GM18870 (cell line): ENCODE measurements around the gene UQCC3.
A peak's percentile ranks its signal among the peaks of the same experiment; 100 is the strongest.
"Not testable (repeated sequence)": the region's sequence is repeated elsewhere in the genome, so short reads cannot be mapped to it uniquely, and the experiment has no call there.

Experiments
- ATAC-seq: cut with Tn5 transposase; IDR thresholded peaks from one replicate; pipeline ENCODE4 v1.9.1; 2021; ENCODE audit warnings: moderate library complexity; ENCODE audit not compliant: unreplicated experiment

Gene UQCC3

DNA sequence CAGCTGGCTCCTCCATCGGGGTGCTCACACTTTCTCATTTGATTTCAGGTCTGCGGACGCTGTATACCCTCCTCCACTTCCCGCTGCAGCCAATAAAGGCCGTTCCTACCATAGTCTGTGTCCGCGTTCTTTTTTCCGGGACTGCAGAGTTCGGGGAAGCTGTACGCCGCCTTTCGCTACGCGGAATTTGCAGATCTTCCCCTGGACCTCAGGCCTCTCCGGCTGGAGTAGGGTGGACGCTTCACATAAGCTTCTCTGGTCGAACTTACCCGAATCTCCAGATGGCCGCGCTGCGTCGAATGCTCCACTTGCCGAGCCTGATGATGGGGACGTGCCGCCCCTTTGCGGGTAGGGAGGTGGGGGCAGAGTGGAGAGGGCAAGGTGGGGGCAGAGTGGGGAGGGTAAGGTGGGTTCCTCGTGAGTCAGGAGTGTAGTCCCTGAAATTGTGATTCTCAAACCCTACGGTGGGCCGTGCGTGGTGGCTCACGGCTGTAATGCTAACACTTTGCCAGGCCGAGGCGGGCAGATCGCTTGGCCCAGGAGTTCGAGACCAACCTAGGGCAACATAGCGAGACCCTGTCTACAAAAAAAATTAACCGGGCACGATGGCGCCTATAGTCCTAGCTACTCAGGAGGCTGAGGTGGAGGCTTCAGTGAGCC lies 5.7 kb upstream of the UQCC3 start:
- ATAC-seq: peak; percentile 11

DNA sequence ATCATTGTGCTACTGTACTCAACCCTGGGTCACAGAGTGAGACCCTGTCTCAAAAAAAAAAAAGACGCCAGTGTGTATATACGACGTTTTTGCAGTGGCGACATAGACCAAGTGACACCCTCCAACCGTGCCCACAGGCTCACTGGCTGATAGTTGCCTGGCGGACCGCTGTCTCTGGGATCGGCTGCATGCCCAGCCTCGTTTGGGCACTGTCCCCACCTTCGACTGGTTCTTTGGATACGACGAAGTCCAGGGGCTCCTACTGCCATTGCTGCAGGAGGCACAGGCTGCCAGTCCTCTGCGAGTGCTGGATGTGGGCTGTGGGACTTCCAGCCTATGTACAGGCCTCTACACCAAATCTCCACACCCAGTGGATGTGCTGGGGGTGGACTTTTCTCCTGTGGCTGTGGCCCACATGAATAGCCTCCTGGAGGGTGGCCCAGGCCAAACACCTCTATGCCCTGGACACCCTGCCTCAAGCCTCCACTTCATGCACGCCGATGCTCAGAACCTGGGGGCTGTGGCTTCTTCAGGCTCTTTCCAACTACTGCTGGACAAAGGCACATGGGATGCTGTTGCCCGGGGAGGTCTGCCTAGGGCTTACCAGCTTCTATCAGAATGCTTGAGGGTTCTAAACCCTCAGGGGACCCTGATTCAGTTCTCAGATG lies 5.1 kb upstream of the UQCC3 start:
- ATAC-seq: no peak

DNA sequence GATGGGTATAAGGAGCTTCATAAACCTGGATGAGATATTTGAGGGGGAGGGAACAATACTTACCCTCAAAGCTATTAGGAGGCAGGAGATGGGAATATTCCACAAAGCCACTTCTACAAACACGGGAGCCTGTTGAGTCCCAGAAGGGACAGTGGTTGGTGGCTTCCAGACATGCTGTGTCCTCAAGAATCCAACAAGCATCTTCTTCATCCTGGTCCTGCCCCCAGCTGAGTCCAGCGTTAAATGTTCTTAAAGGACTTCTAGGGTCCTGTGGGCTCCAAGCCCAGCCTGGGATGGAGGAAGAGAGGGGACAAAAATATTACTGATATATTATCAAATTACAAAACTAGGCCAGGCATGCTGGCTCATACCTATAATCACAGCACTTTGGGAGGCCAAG lies 4.0 kb upstream of the UQCC3 start:
- no peak for ATAC-seq

DNA sequence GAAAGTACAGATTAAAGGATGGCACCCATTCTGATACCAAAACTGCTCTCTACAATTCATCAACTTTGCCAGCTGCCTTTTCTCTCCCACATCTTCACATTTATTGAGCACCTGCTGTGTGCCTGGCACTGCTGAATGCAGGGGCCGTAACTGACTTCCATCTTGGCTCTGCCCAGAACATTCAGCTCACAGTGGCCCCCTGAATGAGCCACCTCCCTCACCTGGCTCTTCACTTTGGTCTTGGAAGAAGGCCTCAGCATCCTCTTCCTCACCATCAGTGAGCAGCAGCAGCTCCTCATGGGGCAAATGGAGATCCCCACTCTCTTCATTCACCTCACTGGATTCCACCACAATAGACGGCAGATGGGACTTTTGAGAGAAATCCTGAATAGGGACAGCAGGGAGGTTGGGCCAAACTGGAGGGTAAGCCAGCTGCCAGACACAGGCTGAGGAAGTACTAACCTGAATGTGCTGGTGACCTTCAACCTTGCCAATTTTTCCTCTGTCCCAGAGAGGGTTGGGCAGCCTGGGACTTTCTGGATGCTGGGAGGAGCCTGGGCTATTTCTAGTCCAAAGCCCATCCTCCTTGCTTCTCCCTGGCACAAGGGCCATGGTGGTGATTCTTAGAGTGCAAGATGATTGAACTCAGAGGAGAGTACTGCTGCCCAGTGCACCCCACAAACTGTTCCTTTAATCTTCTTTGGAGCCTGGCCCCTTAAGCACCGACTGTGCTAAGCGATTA lies 1.9 kb upstream of the UQCC3 start:
- ATAC-seq: no peak

DNA sequence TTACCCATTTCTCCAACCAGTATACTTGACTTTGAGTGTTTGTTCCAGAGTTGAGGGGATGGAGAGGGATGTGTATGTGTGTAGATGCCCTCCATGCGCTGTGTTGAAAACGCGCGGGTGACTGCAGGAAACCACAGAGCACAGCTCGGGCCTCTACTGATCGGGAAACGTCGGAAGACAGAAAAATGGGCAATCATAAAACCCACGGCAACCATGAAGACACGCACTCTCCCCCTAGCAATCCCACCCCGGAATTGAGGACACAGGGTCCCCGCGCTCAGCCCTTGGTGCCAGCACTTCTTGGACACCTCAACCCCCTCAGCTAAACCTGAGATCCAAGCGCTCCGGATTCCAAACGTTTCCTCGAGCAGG lies 251 bp upstream of the UQCC3 start:
- no peak for ATAC-seq

DNA sequence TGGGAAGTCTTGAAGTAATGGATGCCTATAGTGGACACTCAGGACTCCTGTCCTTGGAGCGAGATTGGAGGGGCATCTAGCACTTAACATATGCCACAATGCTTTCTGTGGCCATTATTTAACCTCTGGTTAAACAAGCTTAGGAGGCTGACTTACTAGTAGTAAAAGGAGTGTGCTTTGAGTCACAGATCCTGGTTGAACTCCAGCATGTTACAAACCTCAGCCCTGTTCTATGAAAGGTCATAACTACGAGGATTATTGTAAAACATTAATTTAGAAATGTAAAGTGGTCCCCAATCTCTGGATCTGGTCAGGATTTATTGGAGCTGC lies 1.7 kb downstream of the UQCC3 start:
- ATAC-seq: no peak

DNA sequence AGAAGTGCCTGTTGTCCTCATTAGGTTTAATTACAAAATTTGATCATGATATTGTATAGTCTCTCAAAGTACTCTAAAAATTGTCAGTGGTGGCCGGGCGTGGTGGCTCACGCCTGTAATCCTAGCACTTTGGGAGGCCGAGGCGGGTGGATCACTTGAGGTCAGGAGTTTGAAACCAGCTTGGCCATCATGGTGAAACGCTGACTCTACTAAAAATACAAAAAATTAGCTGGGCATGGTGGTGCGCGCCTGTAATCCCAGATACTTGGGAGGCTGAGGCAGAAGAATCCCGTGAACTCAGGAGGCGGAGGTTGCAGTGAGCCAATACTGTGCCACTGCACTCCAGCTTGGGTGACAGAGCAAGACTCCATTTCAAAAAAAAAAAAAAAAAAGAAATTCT lies 3.9 kb downstream of the UQCC3 start:
- not testable (repeated sequence) for ATAC-seq

DNA sequence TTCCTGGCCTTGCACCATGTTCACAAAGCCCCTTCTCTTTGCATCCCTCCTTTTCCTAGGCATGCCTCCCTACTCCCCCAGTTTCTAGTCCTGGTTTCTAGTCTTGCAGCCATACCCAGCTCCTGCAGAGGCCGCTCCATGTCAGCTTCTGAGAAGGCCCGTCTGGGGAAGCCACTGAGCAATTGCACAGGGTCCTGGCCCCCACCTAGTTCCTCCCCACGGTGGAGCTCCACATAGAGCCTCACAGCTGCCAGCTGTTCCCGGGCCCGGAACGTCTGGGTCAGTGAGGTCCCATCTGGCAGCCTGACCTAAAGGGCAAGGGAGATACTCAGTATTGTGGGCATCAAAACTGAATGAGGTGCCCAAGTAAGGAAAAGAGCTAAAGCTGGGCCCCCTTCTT lies 5.2 kb downstream of the UQCC3 start:
- no peak for ATAC-seq

DNA sequence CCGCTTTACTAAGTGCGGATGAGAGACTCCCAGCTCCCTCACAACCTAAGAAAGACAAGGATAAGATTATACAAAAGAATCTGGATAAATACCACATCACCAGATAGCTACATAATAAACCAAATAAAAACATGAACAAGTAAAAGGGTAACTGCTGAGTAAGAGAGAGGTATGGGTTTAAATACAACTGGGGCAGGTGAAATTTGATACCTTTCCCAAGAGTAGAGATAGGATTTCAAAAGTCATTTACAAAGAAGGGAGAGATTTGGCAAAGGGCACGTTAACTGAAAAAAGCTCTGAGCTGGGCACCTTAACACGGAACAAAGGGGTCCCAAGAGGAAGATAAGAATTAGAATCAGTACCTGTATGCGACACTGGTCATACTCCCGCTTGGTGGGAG lies 5.7 kb downstream of the UQCC3 start:
- ATAC-seq: no peak

DNA sequence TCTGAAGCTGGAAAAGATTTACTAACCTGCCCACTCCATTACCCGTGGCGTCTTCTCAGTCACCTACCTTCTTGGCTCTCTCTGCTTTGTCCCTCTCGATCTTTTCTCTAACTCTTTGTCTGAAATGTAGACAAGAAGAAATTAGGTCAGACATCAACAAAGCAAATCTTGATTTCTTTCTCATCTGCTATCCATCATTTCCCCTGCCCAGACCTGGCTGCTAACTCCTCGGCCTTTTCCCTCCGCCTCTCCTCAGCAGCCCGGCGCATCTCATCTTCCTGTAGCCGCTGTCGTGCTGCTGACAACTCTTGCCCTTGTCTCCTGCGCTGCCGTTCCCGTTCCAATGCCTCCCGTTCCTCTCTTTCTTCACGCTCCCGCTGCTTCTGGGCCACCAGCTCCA lies 6.2 kb downstream of the UQCC3 start:
- ATAC-seq: no peak

DNA sequence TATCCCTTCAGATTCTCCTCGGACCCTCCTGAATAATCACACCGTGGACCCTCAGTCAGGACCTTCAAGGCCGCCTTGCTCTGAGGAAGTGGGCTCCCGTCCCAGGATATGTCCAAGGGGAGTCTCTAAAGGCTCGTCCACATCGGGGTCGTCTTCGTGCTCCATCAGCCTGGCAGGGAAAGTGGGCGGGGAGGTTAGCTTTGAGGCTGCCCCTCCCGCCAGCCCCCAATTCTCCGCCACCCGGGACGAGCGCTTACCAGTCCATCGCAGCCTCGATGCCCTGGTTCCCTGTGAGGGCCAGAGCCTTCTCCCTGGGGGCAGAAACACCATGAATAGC lies 6.9 kb downstream of the UQCC3 start:
- no peak for ATAC-seq

DNA sequence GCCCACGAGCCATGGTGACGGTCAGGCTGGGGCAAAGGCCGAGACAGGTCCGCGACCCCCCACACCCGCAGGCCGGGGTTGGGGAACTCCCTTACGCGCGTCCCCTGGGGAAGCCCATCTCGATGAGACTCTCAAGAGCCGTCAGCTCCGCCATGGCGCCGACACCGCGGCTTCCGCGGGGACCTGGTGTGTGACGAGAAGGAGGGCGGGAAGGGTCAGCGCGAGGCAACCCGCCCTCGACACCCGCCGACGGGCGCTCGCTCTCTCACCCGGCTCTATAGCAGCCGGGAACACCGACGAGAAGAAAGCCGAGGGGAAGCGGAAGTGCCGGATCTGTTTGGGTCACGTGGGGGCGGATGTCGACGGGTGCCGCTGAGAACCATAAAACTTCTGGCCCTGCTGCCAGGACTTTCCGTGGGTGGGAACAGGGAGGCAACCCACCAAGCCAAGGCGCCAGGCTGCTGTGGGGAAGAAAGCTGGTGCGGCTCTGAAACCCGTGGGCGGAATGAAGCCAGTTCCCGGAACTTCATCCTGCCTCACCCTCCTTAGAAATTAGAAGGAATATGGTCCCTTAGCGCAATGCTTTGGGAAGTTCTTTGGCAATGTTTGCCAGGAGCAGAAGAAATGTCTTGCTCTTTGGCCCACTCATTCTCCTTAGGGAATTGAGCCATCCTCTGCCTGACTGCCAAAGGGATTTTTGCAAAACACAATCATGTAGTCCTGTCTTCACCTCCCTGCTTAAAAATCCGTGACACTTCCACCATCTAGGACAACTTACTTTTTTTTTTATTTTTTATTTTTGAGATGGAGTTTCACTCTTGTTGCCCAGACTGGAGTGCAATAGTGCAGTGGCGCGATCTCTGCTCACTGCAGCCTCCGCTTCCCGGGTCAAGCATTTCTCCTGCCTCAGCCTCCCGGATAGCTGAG lies 7.6 kb downstream of the UQCC3 start, which contains the start of gene UBXN1:
UBXN1 (minus strand) TSS at position 304 of the 927 bp plus-strand sequence; CDS start at position 154, 150 bp downstream.
- ATAC-seq: no peak

DNA sequence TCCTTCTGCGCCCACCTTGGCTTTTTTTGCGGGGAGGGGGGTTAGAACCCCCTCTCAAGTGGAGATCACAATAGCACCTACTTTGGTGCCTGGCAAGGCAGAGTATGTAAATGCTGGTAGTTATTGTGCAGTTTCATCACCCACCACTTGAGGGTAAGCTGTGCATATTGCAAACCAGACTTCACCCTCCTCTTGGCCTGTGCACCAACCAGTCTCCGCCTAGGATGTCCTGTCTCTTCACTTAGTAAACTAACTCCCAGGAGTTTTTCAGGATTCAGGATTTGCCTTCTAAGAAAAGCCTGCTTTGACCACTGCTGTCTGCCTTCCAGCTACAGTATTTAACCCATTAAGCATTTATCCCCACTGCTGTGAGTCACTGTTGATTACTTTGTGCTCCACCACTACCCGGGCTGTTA lies 9.4 kb downstream of the UQCC3 start:
- ATAC-seq: no peak

DNA sequence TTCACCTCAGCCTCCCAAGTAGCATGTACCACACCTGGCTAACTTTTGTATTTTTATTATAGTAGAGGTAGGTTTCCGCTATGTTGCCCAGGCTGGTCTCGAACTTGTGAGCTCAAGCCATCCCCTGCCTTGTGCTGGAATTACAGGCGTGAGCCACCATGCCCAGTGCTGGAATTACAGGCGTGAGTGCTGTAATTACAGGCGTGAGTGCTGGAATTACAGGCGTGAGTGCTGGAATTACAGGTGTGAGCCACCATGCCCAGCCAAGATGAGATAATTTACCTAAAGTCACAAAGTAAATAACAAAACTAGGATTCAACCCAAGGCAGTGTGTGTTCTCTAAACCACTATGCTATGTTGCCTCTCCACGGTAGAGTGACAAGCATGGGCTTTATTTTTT lies 11.0 kb downstream of the UQCC3 start:
- no peak for ATAC-seq

DNA sequence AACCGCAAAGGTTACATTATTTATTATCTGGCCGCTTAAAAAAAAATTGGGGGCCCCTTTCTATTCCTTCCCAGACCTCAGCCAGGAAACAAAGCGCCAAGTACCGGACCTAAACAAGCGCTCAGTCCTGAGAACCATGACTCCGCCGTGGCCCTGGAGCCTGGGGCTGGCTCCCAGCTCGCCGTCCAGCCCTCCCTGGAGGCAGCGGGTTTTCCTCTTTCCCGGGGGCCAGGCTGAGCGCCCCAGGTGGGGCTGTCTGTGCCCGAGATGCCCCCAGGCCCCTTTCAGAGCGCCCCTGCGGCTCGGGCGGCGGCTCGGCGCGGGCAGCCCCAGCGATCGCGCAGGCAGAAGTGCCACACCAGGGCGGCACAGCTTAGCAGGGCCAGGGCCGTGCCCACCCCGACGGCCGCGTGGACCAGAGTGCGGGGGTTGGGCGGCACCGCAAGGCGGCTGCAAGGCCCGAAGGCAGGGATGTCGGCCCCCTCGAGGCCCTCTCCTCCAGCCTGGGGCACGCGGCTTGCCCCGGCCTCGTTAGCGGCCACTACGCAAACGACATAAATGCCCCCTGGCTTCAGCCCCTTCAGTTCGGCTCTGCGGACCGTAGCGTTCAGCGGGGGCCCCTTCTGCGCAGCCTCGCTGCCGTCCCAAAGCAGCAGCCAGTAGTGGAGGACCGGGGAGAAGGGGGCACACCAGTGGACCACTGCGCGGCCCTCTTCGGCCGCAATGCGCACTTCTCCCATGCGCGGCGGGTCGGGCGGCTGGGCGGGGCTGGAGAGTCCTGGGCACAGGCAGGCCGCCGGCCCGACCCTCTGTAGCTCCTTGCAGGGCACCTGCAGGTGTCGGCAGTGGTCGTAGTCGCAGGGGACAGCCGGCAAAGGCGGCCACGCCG lies 16.3 kb downstream of the UQCC3 start:
- ATAC-seq: no peak

DNA sequence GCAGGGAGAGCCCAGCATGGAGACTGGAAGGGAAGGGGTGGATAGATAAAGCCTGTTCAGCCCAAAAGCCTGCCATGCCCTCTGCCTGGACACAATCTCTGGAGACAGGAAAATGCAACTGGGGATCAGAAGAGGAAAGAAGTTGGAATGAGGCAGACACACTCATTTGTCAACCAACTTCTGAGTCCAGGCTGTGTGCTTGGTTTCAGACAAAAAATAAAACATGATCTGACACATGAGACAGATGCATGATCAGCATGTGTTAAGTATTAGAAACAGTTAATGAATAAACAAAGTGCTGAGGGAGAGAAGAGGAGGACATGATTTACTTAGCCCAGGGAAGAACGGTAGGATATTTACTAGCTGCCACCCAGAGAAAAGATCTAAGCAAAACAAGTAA lies 17.0 kb downstream of the UQCC3 start:
- no peak for ATAC-seq

DNA sequence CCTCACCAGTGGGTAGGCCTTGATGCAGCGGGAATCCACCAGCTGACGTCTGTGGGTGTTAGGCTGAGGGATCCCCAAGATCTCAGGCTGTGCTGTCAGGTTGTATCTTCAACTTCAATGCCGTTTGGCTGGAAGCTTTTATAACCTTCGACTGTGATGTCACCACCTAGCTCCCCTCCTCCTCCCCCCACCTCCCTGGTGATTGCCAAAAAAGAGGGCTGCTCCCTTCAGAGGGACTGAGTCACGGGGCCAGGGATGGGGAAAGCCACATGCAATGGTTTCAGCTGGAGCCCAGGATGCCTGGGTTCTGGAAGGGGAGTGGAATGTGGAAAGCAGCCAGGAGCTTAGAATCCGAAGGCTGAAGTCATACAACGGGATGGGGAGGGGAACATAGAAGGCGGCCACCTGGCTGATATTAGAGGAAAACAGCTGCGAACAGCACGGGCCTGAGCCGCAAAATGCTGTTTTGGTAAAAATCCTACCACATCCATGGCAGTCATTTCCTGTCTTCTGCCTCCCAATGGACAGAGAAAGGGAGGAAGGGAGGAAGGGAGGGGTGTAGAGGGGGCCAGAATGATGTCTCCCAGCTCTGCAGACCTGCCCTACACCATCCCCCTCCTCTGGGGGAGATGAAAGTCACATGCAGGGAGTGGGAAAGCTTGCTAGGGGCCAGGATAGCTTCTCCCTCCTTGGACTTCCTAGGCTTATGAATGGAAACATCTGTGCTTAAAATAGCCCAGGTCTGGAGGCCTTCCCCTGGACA lies 18.1 kb downstream of the UQCC3 start, which contains the start of gene LRRN4CL:
LRRN4CL (minus strand) TSS at position 110 of the 763 bp plus-strand sequence. CDS start 1,022 bp downstream, outside the sequence.
- no peak for ATAC-seq

DNA sequence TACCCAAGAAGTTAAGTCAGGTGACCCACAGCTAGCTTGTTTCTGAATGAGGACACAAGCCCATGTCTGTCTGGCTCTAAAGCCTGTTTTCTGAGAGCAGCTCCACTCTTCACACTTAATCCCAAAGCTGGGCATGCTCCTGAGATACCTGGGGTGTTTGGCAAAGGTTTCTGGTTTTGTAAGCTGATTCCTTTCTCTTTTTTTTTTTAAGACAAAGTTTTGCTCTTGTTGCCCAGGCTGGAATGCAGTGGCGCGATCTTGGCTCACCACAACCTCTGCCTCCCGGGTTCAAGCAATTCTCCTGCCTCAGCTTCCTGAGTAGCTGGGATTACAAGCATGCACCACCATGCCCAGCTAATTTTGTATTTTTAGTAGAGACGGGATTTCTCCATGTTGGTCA lies 22.2 kb downstream of the UQCC3 start:
- not testable (repeated sequence) for ATAC-seq

DNA sequence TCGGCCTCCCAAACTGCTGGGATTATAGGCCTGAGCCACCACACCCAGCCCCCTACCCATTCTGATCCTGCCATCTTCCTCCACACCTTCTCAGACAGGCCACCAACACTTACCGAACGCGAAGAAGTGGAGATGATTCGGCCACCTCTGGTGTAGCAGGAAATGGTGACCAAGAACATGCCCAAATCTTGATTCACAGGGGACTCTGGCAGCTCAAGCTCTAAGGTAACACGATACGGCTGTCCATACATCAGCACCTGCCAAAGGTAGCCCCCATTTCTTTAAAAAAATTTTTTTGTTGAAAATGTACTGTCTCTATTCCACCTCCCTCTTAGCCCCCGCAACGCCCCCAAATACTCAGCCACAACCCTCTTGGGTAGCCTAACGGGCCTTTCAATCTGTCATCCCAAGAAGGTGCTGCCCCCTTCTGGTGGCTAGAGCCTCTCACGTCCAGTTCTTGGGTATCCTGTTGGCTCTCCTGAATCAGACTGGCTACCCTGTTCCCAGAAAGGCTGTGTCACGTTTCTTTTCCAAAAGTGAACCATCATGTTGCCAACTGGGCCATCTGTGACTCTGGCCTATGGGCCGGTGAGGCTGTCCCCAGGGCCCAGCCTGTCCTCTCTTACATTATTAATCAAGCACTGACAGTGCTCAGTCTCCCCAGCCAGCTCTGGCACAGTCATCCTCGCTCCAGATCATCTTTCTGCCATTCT lies 23.1 kb downstream of the UQCC3 start:
- ATAC-seq: no peak
